ENCODE data around the gene ANKZF1. TPM values are rescaled to one million over a fixed set of nuclear protein-coding genes. Genes with fewer than 3 reads are reported as not detected.

Gene ANKZF1
- total RNA-seq, 5 donors from 2014 or later (not counting 1 experiment from before 2014, with no cell fraction given): 119 to 220 (median 194) TPM

DNA sequence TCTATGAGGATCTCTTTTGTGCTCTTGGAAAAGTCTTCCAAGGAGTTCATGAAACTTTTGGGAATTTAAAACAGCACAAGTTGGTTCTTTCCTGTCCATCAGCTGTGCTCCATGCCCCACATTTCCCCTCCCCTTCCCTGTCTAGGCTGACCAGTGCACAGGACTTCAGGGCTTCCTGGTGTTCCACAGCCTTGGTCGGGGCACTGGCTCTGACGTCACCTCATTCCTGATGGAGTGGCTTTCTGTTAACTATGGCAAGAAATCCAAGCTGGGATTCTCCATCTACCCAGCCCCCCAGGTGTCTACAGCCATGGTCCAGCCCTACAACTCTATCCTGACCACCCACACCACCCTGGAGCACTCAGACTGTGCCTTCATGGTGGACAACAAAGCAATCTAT, 41.4 kb downstream of the ANKZF1 start:
- DNase-seq: no peak
- ChIA-PET CTCF (interaction anchor here in 1 of 2 donors (1.6 kb wide), 1 partner anchor 16 kb away, joined by 4 read pairs; no protein-coding TSS in a partner anchor), POLR2A (interaction anchor here in 1 of 2 donors (0.6 kb wide), 1 partner anchor 12 kb away, joined by 7 read pairs; no protein-coding TSS in a partner anchor)
- no peak overlapping the region for H3K27ac Mint-ChIP-seq
- H3K27ac ChIP-seq (ENCODE audit: low read length): no peak overlapping the region
- H3K4me1 ChIP-seq (ENCODE audit: control insufficient read depth in 1 of 2, extremely low read depth in 1 of 2, insufficient read depth in 2 of 2, low read length in 2 of 2): no peaks in the 10 kb centered on the region
- no peak overlapping the region for H3K4me3 ChIP-seq (ENCODE audit: control insufficient read depth in 1 of 2, extremely low read depth in 1 of 2, low read length in 1 of 2)
- ATAC-seq (replicated peaks in 1 of 4): no peak
- H3K27me3 ChIP-seq (replicated peaks in 1 of 2; ENCODE audit: control insufficient read depth in 2 of 2, extremely low read depth in 1 of 2, insufficient read depth in 2 of 2, low read length in 1 of 2): peaks cover 0 to 16% of the 10 kb centered on the region in 2 experiments
- no peaks in the 10 kb centered on the region for H3K9me3 Mint-ChIP-seq
- no peaks in the 10 kb centered on the region for H3K36me3 Mint-ChIP-seq
- H3K4me1 Mint-ChIP-seq: no peaks in the 10 kb centered on the region
- no peaks in the 10 kb centered on the region for H3K36me3 ChIP-seq (ENCODE audit: control insufficient read depth in 2 of 2, extremely low read depth in 1 of 2, insufficient read depth in 1 of 2, low read length in 1 of 2)
- no peaks in the 10 kb centered on the region for H3K9me3 ChIP-seq
- no peak overlapping the region for H3K4me3 Mint-ChIP-seq
- 83% methylated on average over 2 of the region's 2 CpGs for WGBS (ENCODE audit: insufficient coverage)
- H3K27me3 Mint-ChIP-seq: no peaks in the 10 kb centered on the region

DNA sequence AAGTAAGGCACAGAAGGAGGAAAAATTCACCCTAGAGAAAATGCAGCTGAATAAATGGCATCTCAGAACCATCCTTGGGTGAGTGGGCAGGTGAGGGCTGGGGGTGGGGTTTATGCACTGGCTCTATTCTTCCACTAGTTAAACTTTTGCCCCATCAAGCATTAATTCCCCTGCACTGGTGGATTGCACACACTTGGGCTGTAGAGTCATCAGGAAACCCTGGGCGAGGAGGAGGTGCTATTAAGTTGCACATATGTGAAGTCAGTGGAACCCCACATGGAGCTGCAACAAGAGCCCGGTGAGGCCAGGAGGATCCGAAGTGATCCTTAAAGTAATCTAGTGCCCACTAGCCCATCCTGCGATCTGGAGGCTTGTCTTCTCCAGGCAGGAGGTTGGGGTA, 42.8 kb downstream of the ANKZF1 start:
- H3K27me3 Mint-ChIP-seq: no peaks in the 10 kb centered on the region
- H3K27me3 ChIP-seq (replicated peaks in 1 of 2; ENCODE audit: control insufficient read depth in 2 of 2, extremely low read depth in 1 of 2, insufficient read depth in 2 of 2, low read length in 1 of 2): peaks cover 0 to 16% of the 10 kb centered on the region in 2 experiments
- CTCF ChIA-PET: no interaction called here
- ATAC-seq (replicated peaks in 1 of 4): no peak
- no peak overlapping the region for H3K4me3 ChIP-seq (ENCODE audit: control insufficient read depth in 1 of 2, extremely low read depth in 1 of 2, low read length in 1 of 2)
- H3K36me3 Mint-ChIP-seq: no peaks in the 10 kb centered on the region
- H3K4me1 ChIP-seq (ENCODE audit: control insufficient read depth in 1 of 2, extremely low read depth in 1 of 2, insufficient read depth in 2 of 2, low read length in 2 of 2): peaks cover 0 to under 1% of the 10 kb centered on the region in 2 experiments
- no peak overlapping the region for H3K4me3 Mint-ChIP-seq
- no peaks in the 10 kb centered on the region for H3K9me3 Mint-ChIP-seq
- H3K27ac Mint-ChIP-seq: no peak overlapping the region
- peaks cover 1 to 3% (median 3%) of the 10 kb centered on the region in 3 donors for H3K4me1 Mint-ChIP-seq
- 89% methylated on average over 3 of the region's 4 CpGs for WGBS (ENCODE audit: insufficient coverage)
- POLR2A ChIA-PET: no interaction called here
- H3K27ac ChIP-seq (ENCODE audit: low read length): no peak overlapping the region
- no peak for DNase-seq
- H3K36me3 ChIP-seq (ENCODE audit: control insufficient read depth in 2 of 2, extremely low read depth in 1 of 2, insufficient read depth in 1 of 2, low read length in 1 of 2): no peaks in the 10 kb centered on the region
- no peaks in the 10 kb centered on the region for H3K9me3 ChIP-seq

DNA sequence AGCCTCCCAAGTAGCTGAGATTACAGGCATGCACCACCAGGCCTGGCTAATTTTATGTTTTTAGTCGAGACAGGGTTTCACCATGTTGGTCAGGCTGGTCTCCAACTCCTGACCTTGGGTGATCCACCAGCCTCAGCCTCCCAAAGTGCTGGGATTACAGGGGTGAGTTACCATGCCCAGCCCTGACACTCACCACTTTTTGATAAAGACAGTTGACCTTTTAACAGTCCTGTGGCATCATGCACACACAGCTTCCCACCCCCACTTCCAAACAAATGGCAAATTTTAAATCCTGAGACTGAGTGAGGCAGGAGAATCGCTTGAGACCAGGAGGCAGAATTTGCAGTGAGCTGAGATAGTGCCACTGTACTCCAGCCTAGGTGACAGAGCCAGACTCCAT, 43.4 kb downstream of the ANKZF1 start:
- H3K27me3 Mint-ChIP-seq: no peaks in the 10 kb centered on the region
- H3K4me3 Mint-ChIP-seq: no peak overlapping the region
- H3K4me3 ChIP-seq (ENCODE audit: control insufficient read depth in 1 of 2, extremely low read depth in 1 of 2, low read length in 1 of 2): no peak overlapping the region
- no peak overlapping the region for H3K27ac Mint-ChIP-seq
- ATAC-seq (replicated peaks in 1 of 4): no peak
- no peaks in the 10 kb centered on the region for H3K9me3 ChIP-seq
- peaks cover 3 to 7% of the 10 kb centered on the region in 2 experiments for H3K4me1 ChIP-seq (ENCODE audit: control insufficient read depth in 1 of 2, extremely low read depth in 1 of 2, insufficient read depth in 2 of 2, low read length in 2 of 2)
- H3K36me3 ChIP-seq (ENCODE audit: control insufficient read depth in 2 of 2, extremely low read depth in 1 of 2, insufficient read depth in 1 of 2, low read length in 1 of 2): no peaks in the 10 kb centered on the region
- 67% methylated on average over 1 of the region's 2 CpGs for WGBS (ENCODE audit: insufficient coverage)
- H3K27ac ChIP-seq (ENCODE audit: low read length): no peak overlapping the region
- peaks cover 8 to 10% (median 10%) of the 10 kb centered on the region in 3 donors for H3K4me1 Mint-ChIP-seq
- H3K36me3 Mint-ChIP-seq: no peaks in the 10 kb centered on the region
- no peak for DNase-seq
- peaks cover 0 to 16% of the 10 kb centered on the region in 2 experiments for H3K27me3 ChIP-seq (replicated peaks in 1 of 2; ENCODE audit: control insufficient read depth in 2 of 2, extremely low read depth in 1 of 2, insufficient read depth in 2 of 2, low read length in 1 of 2)
- H3K9me3 Mint-ChIP-seq: no peaks in the 10 kb centered on the region
- POLR2A ChIA-PET: no interaction called here
- CTCF ChIA-PET: interaction anchor here in 1 of 2 donors (1.8 kb wide), 1 partner anchor 22 kb away, joined by 8 read pairs; no protein-coding TSS in a partner anchor

DNA sequence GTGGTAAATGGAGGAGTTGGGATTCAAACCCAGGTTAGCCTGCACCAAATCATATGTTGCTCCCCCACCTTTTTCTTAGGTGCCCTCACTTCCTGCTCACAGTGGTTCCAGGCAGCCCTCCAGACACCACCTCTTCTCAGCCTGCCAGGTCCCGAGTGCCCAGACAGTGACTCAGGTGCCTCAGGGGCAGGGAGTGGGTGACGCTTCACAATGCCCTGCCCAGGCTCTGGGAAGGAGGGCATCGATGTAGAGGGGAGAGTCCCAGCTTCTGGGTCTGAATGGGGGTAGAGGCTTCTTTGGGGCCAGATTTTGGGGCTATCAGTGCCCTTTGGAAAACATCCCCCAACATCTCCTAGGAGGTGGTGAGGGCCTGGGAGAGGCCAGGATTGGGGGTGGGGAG, 44.3 kb downstream of the ANKZF1 start:
- Mint-ChIP-seq H3K4me1 (peaks cover 17 to 19% (median 19%) of the 10 kb centered on the region in 3 donors), H3K36me3 (no peaks in the 10 kb centered on the region), H3K27me3 (no peaks in the 10 kb centered on the region), H3K27ac (no peak overlapping the region), H3K4me3 (no peak overlapping the region), H3K9me3 (no peaks in the 10 kb centered on the region)
- DNase-seq (no peak), ATAC-seq (replicated peaks in 1 of 4) (no peak)
- peaks cover 11 to 16% of the 10 kb centered on the region in 2 experiments for H3K4me1 ChIP-seq (ENCODE audit: control insufficient read depth in 1 of 2, extremely low read depth in 1 of 2, insufficient read depth in 2 of 2, low read length in 2 of 2)
- no peaks in the 10 kb centered on the region for H3K9me3 ChIP-seq
- H3K27me3 ChIP-seq (replicated peaks in 1 of 2; ENCODE audit: control insufficient read depth in 2 of 2, extremely low read depth in 1 of 2, insufficient read depth in 2 of 2, low read length in 1 of 2): peaks cover 0 to 16% of the 10 kb centered on the region in 2 experiments
- ChIA-PET CTCF (interaction anchor here in 1 of 2 donors (0.6 to 1.8 kb wide), 2 partner anchors 19 to 21 kb away, joined by 3 to 8 read pairs; no protein-coding TSS in a partner anchor), POLR2A (interaction anchor here in 1 of 2 donors (0.7 kb wide), 1 partner anchor 19 kb away, joined by 4 read pairs; no protein-coding TSS in a partner anchor)
- no peak overlapping the region for H3K4me3 ChIP-seq (ENCODE audit: control insufficient read depth in 1 of 2, extremely low read depth in 1 of 2, low read length in 1 of 2)
- WGBS (ENCODE audit: insufficient coverage): 75% methylated on average over 2 of the region's 3 CpGs
- H3K36me3 ChIP-seq (ENCODE audit: control insufficient read depth in 2 of 2, extremely low read depth in 1 of 2, insufficient read depth in 1 of 2, low read length in 1 of 2): no peaks in the 10 kb centered on the region
- H3K27ac ChIP-seq (ENCODE audit: low read length): no peak overlapping the region

DNA sequence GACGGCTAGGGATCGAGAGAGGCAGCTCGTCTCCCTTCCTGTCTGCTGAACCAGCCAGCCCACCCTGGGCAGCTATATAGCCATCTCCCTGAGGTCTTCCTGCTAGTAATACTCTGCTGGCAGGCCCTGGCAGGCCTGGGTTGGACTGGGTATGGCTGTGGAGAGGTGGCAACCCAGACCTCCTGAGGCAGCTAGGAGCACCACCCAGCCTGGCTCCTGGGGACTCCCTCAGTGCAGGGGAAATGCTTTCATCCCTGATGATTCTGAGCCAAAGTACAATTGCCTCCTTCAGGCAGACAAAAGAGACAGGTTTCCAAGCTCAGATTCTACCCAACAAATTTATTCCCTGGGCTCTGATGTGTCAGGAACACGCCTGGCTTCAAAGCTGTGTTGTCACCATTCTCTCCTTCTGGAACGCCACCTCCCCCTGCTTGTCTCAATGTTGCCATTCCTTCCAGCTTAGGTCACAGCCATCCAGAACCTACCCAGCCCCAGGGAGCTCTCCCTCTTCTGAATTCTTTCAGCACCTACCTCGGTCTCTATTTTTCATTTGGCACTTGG, 44.8 kb downstream of the ANKZF1 start:
- DNase-seq (no peak), ATAC-seq (replicated peaks in 1 of 4) (no peak)
- Mint-ChIP-seq H3K4me1 (peaks cover 18 to 21% (median 20%) of the 10 kb centered on the region in 3 donors), H3K4me3 (no peak overlapping the region), H3K9me3 (no peaks in the 10 kb centered on the region), H3K27ac (no peak overlapping the region), H3K27me3 (no peaks in the 10 kb centered on the region), H3K36me3 (no peaks in the 10 kb centered on the region)
- peaks cover 11 to 18% of the 10 kb centered on the region in 2 experiments for H3K4me1 ChIP-seq (ENCODE audit: control insufficient read depth in 1 of 2, extremely low read depth in 1 of 2, insufficient read depth in 2 of 2, low read length in 2 of 2)
- ChIA-PET POLR2A (interaction anchor here in 1 of 2 donors (0.7 kb wide), 1 partner anchor 20 kb away, joined by 4 read pairs; no protein-coding TSS in a partner anchor), CTCF (interaction anchor here in 1 of 2 donors (0.6 to 1.8 kb wide), 2 partner anchors 20 to 21 kb away, joined by 3 to 8 read pairs; no protein-coding TSS in a partner anchor)
- H3K4me3 ChIP-seq (ENCODE audit: control insufficient read depth in 1 of 2, extremely low read depth in 1 of 2, low read length in 1 of 2): no peak overlapping the region
- H3K36me3 ChIP-seq (ENCODE audit: control insufficient read depth in 2 of 2, extremely low read depth in 1 of 2, insufficient read depth in 1 of 2, low read length in 1 of 2): no peaks in the 10 kb centered on the region
- peaks cover 0 to 16% of the 10 kb centered on the region in 2 experiments for H3K27me3 ChIP-seq (replicated peaks in 1 of 2; ENCODE audit: control insufficient read depth in 2 of 2, extremely low read depth in 1 of 2, insufficient read depth in 2 of 2, low read length in 1 of 2)
- H3K27ac ChIP-seq (ENCODE audit: low read length): no peak overlapping the region
- 80% methylated on average over 2 of the region's 6 CpGs for WGBS (ENCODE audit: insufficient coverage)
- no peaks in the 10 kb centered on the region for H3K9me3 ChIP-seq

DNA sequence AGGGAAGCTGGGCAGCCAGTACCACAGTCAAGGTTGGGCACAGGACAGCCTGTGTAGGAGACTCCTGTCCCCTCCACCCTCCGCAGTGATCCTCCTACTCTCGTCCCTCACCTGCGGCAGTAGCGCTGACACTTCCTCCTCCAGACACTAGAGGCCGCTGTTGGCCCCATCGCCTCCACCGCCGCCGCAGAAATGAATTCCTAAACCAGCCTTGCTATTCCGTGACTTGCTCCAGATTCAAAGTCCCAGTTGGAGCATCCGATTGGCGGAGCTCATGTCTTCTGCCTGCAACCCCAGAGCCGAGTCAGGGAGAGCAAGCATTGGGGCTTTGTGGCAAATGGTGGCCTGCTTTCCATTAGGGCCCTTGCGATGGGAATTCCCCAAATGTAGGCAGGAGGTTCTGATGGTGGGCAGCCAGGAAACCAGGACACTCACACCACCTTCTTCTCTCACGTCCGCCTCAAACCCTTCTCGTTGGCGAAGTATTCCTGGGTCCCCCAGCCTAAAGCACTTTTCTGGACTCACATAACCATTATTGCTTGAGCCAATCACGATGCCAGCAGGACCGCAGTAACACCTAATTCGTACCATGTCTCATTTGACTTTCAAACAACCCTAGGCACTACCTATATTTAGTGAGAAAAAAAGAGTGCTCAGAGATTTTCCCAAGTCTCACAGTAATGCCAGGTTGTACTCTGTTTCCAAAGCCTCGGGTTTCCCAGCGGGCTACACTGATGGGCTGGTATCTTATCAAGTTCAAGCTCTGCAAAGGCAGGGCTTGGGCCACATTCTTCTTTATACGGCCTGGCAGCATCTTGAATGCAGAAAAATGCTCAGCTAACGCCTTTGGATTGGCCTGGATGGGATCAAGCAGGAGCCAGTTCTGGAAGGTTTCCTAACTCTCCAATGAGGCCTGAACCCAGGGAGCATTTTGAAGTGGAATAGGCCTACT, 48.4 kb downstream of the ANKZF1 start:
- DNase-seq: peak in 34 of 35 experiments; percentile 30 to 87 (median 64)
- Mint-ChIP-seq H3K4me1 (peaks cover 41 to 51% (median 45%) of the 10 kb centered on the region in 3 donors), H3K4me3 (peak overlapping the region; percentile 64 to 85 (median 77)), H3K27me3 (no peaks in the 10 kb centered on the region), H3K36me3 (peaks cover 15% of the 10 kb centered on the region), H3K27ac (peak overlapping the region; percentile 92 to 99), H3K9me3 (no peaks in the 10 kb centered on the region)
- Histone ChIP-seq H3K4me1 (ENCODE audit: control insufficient read depth in 1 of 2, extremely low read depth in 1 of 2, insufficient read depth in 2 of 2, low read length in 2 of 2) (peaks cover 11 to 42% of the 10 kb centered on the region in 2 experiments), H3K27me3 (replicated peaks in 1 of 2; ENCODE audit: control insufficient read depth in 2 of 2, extremely low read depth in 1 of 2, insufficient read depth in 2 of 2, low read length in 1 of 2) (no peaks in the 10 kb centered on the region), H3K36me3 (ENCODE audit: control insufficient read depth in 2 of 2, extremely low read depth in 1 of 2, insufficient read depth in 1 of 2, low read length in 1 of 2) (peaks cover 10 to 27% of the 10 kb centered on the region in 2 donors), H3K4me3 (ENCODE audit: control insufficient read depth in 1 of 2, extremely low read depth in 1 of 2, low read length in 1 of 2) (peak overlapping the region; percentile 23 to 72), H3K27ac (ENCODE audit: low read length) (peak overlapping the region; percentile 100), H3K9me3 (no peaks in the 10 kb centered on the region)
- 13% methylated on average over 16 of the region's 25 CpGs for WGBS (ENCODE audit: insufficient coverage)
- POLR2A ChIA-PET: interaction anchor here (0.5 to 2.4 kb wide), 8 partner anchors 22 to 110 kb away, joined by 3 to 14 read pairs (median 4); partner anchors contain the start of gene TUBA4A (in 2 of the 2)
- ATAC-seq (replicated peaks in 1 of 4): peak in 1 of 4 experiments; percentile 20
- CTCF ChIA-PET: interaction anchor here (0.6 to 10.3 kb wide), 18 partner anchors 16 to 762 kb away, joined by 3 to 116 read pairs (median 4); partner anchors contain the start of genes ANKZF1 (in 1 of the 2), ATG9A (in 1 of the 2), GLB1L (in 1 of the 2) and STK16 (in 1 of the 2)
